Nephron (organoid): ENCODE data around the gene CTPS1.

Experiments used
- H3K27ac Mint-ChIP-seq, 3 experiments: 2 replicates each; pipeline ENCODE4 v1.8.0; 2020; ENCODE audit warnings: mixed read lengths in 3 of 3, mild to moderate bottlenecking in 2 of 3, moderate library complexity in 1 of 3
- H3K27me3 Mint-ChIP-seq: 2 replicates; pipeline ENCODE4 v1.8.0; 2021; ENCODE audit warnings: low read depth, mild to moderate bottlenecking, moderate library complexity, mixed read lengths
- H3K36me3 Mint-ChIP-seq: 2 replicates; pipeline ENCODE4 v1.8.0; 2020; ENCODE audit warnings: low read depth, mixed read lengths
- H3K4me1 Mint-ChIP-seq: 2 replicates; pipeline ENCODE4 v1.8.0; 2020; ENCODE audit warnings: mixed read lengths
- H3K4me3 Mint-ChIP-seq, 3 experiments: 2 replicates each; pipeline ENCODE4 v1.8.0; 2020; ENCODE audit warnings: mild to moderate bottlenecking in 3 of 3, mixed read lengths in 3 of 3, moderate library complexity in 2 of 3
- H3K9me3 Mint-ChIP-seq: 2 replicates; pipeline ENCODE4 v1.8.0; 2020; ENCODE audit warnings: mixed read lengths
- TF ChIP-seq, protein P1 (sequence below), 3 experiments: fragments of 200-600 bp; sonication (generic); IDR thresholded peaks; one replicate each; pipeline ENCODE4 v1.5.0; 2021; ENCODE audit warnings: antibody characterized with exemption in 3 of 3; ENCODE audit not compliant: unreplicated experiment in 3 of 3

Gene CTPS1

DNA sequence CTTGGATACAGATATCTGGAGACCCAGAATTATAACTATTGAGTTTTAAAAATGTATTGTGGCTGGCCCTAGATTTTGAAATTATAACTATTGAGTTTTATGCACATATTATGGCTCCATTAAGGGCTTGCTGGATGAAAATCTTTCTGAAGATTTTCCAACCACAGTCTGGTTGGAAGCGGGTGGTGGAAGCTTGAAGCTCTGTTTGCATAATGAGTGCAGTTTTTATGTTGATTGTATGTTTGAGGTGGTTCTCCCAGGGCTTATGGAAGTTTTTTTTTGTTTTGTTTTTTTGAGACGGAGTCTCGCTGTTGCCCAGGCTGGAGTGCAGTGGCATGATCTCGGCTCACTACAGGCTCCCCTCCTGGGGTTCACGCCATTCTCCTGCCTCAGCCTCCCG, 10.1 kb upstream of the CTPS1 start:
- H3K4me1 Mint-ChIP-seq = no peaks in the 10 kb centered on the region
- no peaks in the 10 kb centered on the region for H3K36me3 Mint-ChIP-seq
- TF ChIP-seq, protein P1, sequence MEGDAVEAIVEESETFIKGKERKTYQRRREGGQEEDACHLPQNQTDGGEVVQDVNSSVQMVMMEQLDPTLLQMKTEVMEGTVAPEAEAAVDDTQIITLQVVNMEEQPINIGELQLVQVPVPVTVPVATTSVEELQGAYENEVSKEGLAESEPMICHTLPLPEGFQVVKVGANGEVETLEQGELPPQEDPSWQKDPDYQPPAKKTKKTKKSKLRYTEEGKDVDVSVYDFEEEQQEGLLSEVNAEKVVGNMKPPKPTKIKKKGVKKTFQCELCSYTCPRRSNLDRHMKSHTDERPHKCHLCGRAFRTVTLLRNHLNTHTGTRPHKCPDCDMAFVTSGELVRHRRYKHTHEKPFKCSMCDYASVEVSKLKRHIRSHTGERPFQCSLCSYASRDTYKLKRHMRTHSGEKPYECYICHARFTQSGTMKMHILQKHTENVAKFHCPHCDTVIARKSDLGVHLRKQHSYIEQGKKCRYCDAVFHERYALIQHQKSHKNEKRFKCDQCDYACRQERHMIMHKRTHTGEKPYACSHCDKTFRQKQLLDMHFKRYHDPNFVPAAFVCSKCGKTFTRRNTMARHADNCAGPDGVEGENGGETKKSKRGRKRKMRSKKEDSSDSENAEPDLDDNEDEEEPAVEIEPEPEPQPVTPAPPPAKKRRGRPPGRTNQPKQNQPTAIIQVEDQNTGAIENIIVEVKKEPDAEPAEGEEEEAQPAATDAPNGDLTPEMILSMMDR (IDR thresholded peaks at IDR 0.05; ENCODE audit: unreplicated experiment in 3 of 3) = no peak
- no peaks in the 10 kb centered on the region for H3K9me3 Mint-ChIP-seq
- no peaks in the 10 kb centered on the region for H3K27me3 Mint-ChIP-seq
- H3K4me3 Mint-ChIP-seq = no peak overlapping the region
- no peak overlapping the region for H3K27ac Mint-ChIP-seq

DNA sequence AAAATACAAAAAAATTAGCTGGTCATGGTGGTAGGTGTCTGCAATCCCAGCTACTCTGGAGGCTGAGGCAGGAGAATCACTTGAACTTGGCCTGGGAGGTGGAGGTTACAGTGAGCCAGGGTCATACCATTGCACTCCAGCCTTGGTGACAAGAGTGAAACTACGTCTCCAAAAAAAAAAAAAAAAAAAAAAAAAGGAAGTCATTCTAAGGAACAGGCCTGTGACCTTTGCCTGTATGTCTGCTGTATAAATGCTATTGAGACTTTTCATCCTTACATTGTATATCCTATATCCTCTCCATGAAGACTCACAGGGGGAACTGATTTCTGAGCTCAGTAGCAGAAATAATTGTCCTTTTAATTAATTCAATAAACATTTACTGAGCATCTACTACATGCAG, 7.5 kb upstream of the CTPS1 start:
- no peaks in the 10 kb centered on the region for H3K36me3 Mint-ChIP-seq
- no peak overlapping the region for H3K4me3 Mint-ChIP-seq
- H3K9me3 Mint-ChIP-seq = no peaks in the 10 kb centered on the region
- H3K27me3 Mint-ChIP-seq = no peaks in the 10 kb centered on the region
- TF ChIP-seq, protein P1 (IDR thresholded peaks at IDR 0.05; ENCODE audit: unreplicated experiment in 3 of 3) = no peak
- H3K4me1 Mint-ChIP-seq = peaks cover 4% of the 10 kb centered on the region
- no peak overlapping the region for H3K27ac Mint-ChIP-seq

DNA sequence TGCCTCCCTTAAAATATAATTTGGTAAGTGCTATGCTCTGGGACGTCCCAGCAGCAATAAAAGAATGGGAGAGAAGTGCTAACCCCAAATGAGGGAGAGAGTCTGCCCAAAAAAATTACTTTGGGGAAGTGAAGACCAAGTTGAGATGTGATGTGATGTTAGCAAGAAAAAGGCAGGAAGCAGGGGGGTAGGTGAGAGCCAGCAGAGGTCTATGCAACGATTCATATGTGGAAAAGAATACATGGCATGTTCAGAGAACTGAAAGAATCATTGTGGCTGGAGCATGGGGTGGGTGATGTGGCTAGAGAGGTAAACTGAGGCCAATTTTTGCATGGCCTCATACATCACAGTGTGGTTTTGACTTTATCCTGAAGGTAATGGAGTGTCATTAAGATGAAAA, 5.6 kb upstream of the CTPS1 start:
- no peaks in the 10 kb centered on the region for H3K27me3 Mint-ChIP-seq
- H3K9me3 Mint-ChIP-seq = no peaks in the 10 kb centered on the region
- peaks cover 7% of the 10 kb centered on the region for H3K4me1 Mint-ChIP-seq
- TF ChIP-seq, protein P1 (IDR thresholded peaks at IDR 0.05; ENCODE audit: unreplicated experiment in 3 of 3) = no peak
- H3K27ac Mint-ChIP-seq = no peak overlapping the region
- no peaks in the 10 kb centered on the region for H3K36me3 Mint-ChIP-seq
- no peak overlapping the region for H3K4me3 Mint-ChIP-seq

DNA sequence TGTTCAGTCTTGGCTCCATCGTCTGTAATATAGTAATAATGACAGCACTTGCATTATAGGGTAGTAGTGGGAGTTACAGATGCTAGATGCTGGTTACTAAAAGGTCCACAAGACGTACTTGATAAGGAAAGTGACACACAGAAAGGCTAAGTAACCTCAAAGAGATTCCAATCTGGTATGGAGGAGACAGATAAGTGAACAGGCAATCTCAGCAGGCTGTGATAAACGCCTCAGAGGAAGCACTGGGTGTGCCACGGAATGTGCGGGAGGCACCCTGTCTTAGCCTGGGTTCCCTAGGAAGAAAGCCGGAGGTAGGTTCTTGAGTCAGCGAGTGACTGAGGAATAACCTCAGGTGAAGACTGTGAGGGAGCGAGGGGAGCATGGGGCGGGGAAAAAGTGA, 4.6 kb upstream of the CTPS1 start:
- Mint-ChIP-seq H3K4me1 (peaks cover 7% of the 10 kb centered on the region), H3K27me3 (no peaks in the 10 kb centered on the region), H3K9me3 (no peaks in the 10 kb centered on the region), H3K4me3 (peak overlapping the region in 1 of 3 experiments; percentile 6), H3K27ac (no peak overlapping the region), H3K36me3 (no peaks in the 10 kb centered on the region)
- TF ChIP-seq, protein P1 (IDR thresholded peaks at IDR 0.05; ENCODE audit: unreplicated experiment in 3 of 3) = no peak

DNA sequence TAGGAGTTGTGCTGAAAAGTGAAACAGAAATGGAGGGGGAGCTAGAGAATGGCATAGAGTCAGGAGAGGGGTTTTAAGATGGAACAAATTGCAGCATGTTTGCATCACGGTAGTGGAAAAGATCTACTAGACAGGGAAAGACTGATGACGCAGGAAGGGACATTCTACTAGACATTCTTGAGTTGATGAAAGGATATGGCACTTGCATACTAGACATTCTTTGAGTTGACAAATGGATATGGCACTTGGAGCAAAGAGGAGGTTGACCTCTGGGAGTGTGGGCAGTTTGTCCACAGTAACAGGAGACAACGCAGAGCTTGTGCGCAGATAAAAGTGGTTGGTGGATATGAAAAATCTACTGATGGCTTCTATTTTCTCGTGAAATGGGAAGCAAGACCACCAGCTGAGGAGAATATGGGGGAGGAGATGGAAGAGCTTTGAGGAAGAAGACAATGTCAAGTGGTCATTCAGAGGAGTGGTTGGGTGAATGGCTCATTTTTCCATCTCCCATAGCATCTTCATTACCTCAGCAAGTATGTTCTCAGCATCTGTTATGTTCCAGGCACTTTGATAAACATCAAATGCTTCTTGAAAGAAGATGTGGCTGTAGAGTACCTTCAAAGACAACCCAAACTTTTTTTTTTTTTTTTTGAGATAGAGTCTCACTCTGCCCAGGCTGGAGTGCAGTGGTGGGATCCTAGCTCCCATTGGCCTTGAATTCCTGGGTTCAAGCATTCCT, 2.4 kb upstream of the CTPS1 start:
- Mint-ChIP-seq H3K27ac (peak overlapping the region in 1 of 3 experiments; percentile 31), H3K27me3 (no peaks in the 10 kb centered on the region), H3K4me1 (peaks cover 24% of the 10 kb centered on the region), H3K4me3 (peak overlapping the region; percentile 40 to 70 (median 61)), H3K36me3 (no peaks in the 10 kb centered on the region), H3K9me3 (no peaks in the 10 kb centered on the region)
- TF ChIP-seq, protein P1 (IDR thresholded peaks at IDR 0.05; ENCODE audit: unreplicated experiment in 3 of 3) = no peak

DNA sequence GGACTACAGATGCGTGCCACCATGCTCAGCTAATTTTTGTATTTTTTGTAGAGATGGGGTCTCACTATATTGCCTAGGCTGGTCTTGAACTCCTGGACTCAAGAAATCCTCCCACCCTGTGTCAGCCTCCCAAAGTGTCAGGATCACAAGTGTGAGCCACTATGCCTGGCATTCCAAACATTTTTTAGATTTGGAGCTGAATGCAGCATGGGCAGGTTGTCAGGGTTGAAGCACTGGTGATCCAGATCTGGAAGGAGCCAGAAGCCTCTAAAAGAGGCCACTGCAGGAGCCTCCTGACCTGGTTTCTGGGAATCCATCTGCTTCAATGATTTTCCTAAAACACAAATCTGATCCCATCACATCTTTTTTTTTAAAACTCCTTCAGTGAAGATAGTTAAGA, 1.8 kb upstream of the CTPS1 start:
- Mint-ChIP-seq H3K4me3 (peak overlapping the region; percentile 16 to 62 (median 59)), H3K9me3 (no peaks in the 10 kb centered on the region), H3K36me3 (no peaks in the 10 kb centered on the region), H3K27me3 (no peaks in the 10 kb centered on the region), H3K4me1 (peaks cover 30% of the 10 kb centered on the region), H3K27ac (no peak overlapping the region)
- TF ChIP-seq, protein P1 (IDR thresholded peaks at IDR 0.05; ENCODE audit: unreplicated experiment in 3 of 3) = no peak
